ENCODE data around the gene MVB12B. TPM values are rescaled to one million over a fixed set of nuclear protein-coding genes. Genes with fewer than 3 reads are reported as not detected.
"Not testable (repeated sequence)": the region's sequence is repeated elsewhere in the genome, so short reads cannot be mapped to it uniquely, and the experiment has no call there.

Gene MVB12B, protein sequence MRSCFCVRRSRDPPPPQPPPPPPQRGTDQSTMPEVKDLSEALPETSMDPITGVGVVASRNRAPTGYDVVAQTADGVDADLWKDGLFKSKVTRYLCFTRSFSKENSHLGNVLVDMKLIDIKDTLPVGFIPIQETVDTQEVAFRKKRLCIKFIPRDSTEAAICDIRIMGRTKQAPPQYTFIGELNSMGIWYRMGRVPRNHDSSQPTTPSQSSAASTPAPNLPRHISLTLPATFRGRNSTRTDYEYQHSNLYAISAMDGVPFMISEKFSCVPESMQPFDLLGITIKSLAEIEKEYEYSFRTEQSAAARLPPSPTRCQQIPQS
- total RNA-seq (1 to 10 TPM; 6.0 to 6.5 TPM), polyA plus RNA-seq (1 to 10 TPM in 1 of 2 donors, under 1 TPM in 1; 0.30 to 3.7 TPM)

DNA sequence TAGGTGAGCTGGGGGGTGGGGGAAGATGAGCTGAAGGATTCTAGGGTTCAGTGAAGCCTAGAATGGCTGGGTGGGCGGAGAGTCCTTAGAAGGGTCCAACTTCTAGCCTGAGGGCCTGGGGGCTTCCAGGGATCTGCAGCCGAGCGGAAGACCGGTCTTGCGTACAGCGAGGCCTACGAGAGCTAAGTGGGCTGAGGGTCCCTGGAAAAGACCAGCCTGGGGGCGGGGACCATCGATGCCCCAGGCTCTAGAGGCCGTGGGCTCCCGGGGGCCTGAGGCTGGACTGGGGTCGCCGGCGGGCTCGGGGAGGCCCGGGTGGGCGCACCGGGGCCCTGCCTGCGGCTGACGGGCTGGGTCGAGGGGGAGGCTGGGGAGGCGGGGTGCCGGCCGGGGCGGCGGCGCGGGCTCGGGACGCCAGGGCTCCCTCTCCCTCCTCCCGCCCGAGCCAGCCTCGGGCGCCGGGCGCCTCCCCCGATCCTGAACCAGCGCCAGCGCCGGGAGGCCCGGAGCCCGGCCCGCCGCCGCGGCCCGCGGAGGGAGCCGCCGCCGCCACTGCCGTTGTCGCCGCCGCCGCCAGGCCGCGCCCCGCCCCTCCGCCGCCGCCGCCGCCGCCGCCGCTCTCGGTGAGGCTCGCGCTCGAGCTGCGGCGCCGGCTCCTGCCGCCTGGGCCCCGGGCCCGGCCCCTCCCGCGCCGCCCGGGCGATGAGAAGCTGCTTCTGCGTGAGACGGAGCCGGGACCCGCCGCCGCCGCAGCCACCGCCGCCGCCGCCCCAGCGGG lies at the start of gene MVB12B:
TSS of gene MVB12B (plus strand) at position 602 of the 778 bp plus-strand sequence. CDS start at position 703, 101 bp downstream.
- Histone ChIP-seq H3K27me3 (ENCODE audit: insufficient read depth, low read length) (no peaks in the 10 kb centered on the region), H3K27ac (ENCODE audit: low read depth, low read length) (peak within 1 kb of the TSS; percentile 50), H3K4me3 (ENCODE audit: low read length in 2 of 2) (peak within 1 kb of the TSS in 1 of 2 donors; percentile 55), H3K36me3 (ENCODE audit: insufficient read depth, low read length) (no peaks in the 10 kb centered on the region), H3K4me1 (ENCODE audit: insufficient read depth, low read length) (peaks cover 35% of the 10 kb centered on the region), H3K9me3 (ENCODE audit: control insufficient read depth in 1 of 2, low read length in 2 of 2) (no peaks in the 10 kb centered on the region)
- ChIA-PET POLR2A (ENCODE audit: partially characterized antibody) (interaction anchor here (0.9 to 4.2 kb wide), 3 partner anchors 10 to 144 kb away, joined by 3 to 27 read pairs (median 3); no protein-coding TSS in a partner anchor), CTCF (ENCODE audit: partially characterized antibody) (interaction anchor here (0.6 to 2.6 kb wide), 6 partner anchors 10 to 958 kb away, joined by 3 to 18 read pairs (median 6); no protein-coding TSS in a partner anchor)
- Mint-ChIP-seq H3K36me3 (no peaks in the 10 kb centered on the region), H3K27me3 (no peaks in the 10 kb centered on the region), H3K27ac (peak within 1 kb of the TSS; percentile 80 to 94 (median 88)), H3K4me1 (peaks cover 27 to 42% (median 35%) of the 10 kb centered on the region in 4 donors), H3K9me3 (peaks cover 0 to 10% (median 6%) of the 10 kb centered on the region in 8 donors), H3K4me3 (peak within 1 kb of the TSS; percentile 84 to 93 (median 86))
- peak; percentile 59 to 66 (median 61) for DNase-seq
- intact Hi-C loops (cut with micrococcal nuclease), result no loop called here

- Mint-ChIP-seq H3K36me3 (no peaks in the 10 kb centered on the region), H3K4me1 (no peaks in the 10 kb centered on the region), H3K4me3 (no peak overlapping the region), H3K27me3 (peaks cover 7 to 11% of the 10 kb centered on the region in 2 donors), H3K9me3 (peaks cover 0 to 6% (median 3%) of the 10 kb centered on the region in 8 donors), H3K27ac (no peak overlapping the region)
- Histone ChIP-seq H3K27me3 (ENCODE audit: insufficient read depth, low read length) (no peaks in the 10 kb centered on the region), H3K36me3 (ENCODE audit: insufficient read depth, low read length) (no peaks in the 10 kb centered on the region), H3K9me3 (ENCODE audit: control insufficient read depth in 1 of 2, low read length in 2 of 2) (no peaks in the 10 kb centered on the region), H3K4me1 (ENCODE audit: insufficient read depth, low read length) (no peaks in the 10 kb centered on the region), H3K4me3 (ENCODE audit: low read length in 2 of 2) (no peak overlapping the region), H3K27ac (ENCODE audit: low read depth, low read length) (no peak overlapping the region)
- no peak for DNase-seq
- intact Hi-C loops (cut with micrococcal nuclease), result no loop called here
- ChIA-PET CTCF (ENCODE audit: partially characterized antibody) (interaction anchor here (2.1 kb wide), 1 partner anchor 10 kb away, joined by 7 read pairs; no protein-coding TSS in a partner anchor), POLR2A (ENCODE audit: partially characterized antibody) (no interaction called here)
Measured at GRCh38 chr9:126283799-126284465, 42.7 kb upstream of the MVB12B start.

GRCh38 chr9:126285652-126286051 lies 41.0 kb upstream of the MVB12B start:
- H3K4me3 ChIP-seq (ENCODE audit: low read length in 2 of 2); H3K4me1 ChIP-seq (ENCODE audit: insufficient read depth, low read length); H3K27me3 Mint-ChIP-seq; DNase-seq; H3K27ac ChIP-seq (ENCODE audit: low read depth, low read length); intact Hi-C loops (cut with micrococcal nuclease); H3K4me1 Mint-ChIP-seq; H3K27ac Mint-ChIP-seq; H3K9me3 ChIP-seq (ENCODE audit: control insufficient read depth in 1 of 2, low read length in 2 of 2); CTCF ChIA-PET (ENCODE audit: partially characterized antibody); H3K36me3 Mint-ChIP-seq; H3K27me3 ChIP-seq (ENCODE audit: insufficient read depth, low read length); H3K9me3 Mint-ChIP-seq; POLR2A ChIA-PET (ENCODE audit: partially characterized antibody); H3K36me3 ChIP-seq (ENCODE audit: insufficient read depth, low read length); H3K4me3 Mint-ChIP-seq: not testable (repeated sequence)

- no peak overlapping the region for H3K4me3 Mint-ChIP-seq
- H3K9me3 Mint-ChIP-seq, result no peaks in the 10 kb centered on the region
- POLR2A ChIA-PET (ENCODE audit: partially characterized antibody), result no interaction called here
- CTCF ChIA-PET (ENCODE audit: partially characterized antibody), result no interaction called here
- Histone ChIP-seq H3K27ac (ENCODE audit: low read depth, low read length) (no peak overlapping the region), H3K27me3 (ENCODE audit: insufficient read depth, low read length) (no peaks in the 10 kb centered on the region), H3K4me3 (ENCODE audit: low read length in 2 of 2) (no peak overlapping the region), H3K9me3 (ENCODE audit: control insufficient read depth in 1 of 2, low read length in 2 of 2) (no peaks in the 10 kb centered on the region), H3K4me1 (ENCODE audit: insufficient read depth, low read length) (no peaks in the 10 kb centered on the region), H3K36me3 (ENCODE audit: insufficient read depth, low read length) (no peaks in the 10 kb centered on the region)
- no peaks in the 10 kb centered on the region for H3K36me3 Mint-ChIP-seq
- intact Hi-C loops (cut with micrococcal nuclease), result no loop called here
- H3K27ac Mint-ChIP-seq, result no peak overlapping the region
- H3K4me1 Mint-ChIP-seq, result no peaks in the 10 kb centered on the region
- H3K27me3 Mint-ChIP-seq, result peaks cover 0 to 7% of the 10 kb centered on the region in 2 donors
- no peak for DNase-seq
Measured at GRCh38 chr9:126287166-126287866, 39.3 kb upstream of the MVB12B start.

DNA sequence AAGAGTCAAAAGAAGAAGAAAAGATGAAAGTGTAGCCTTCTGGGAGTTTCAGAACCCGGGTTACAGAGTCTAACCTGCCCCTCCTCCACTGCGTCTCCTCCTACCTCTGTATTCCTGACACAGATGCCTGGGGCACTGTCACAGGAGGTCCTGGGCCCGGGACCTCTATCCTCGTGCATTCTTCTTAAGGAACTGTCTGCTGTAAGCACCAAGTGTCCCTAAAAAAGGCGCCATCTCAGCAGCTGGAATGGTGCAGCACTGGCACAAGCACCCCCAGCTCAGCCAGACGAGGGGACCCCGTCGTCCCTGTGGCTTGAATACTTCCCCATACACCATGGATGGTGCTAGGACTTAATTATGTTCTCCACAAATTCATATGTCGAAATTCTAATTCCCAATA lies 35.8 kb upstream of the MVB12B start:
- H3K9me3 ChIP-seq (ENCODE audit: control insufficient read depth in 1 of 2, low read length in 2 of 2), result no peaks in the 10 kb centered on the region
- H3K27me3 Mint-ChIP-seq, result peaks cover 5 to 9% of the 10 kb centered on the region in 2 donors
- ChIA-PET CTCF (ENCODE audit: partially characterized antibody) (interaction anchor here (1.2 to 1.6 kb wide), 2 partner anchors 108 to 267 kb away, joined by 3 to 4 read pairs; no protein-coding TSS in a partner anchor), POLR2A (ENCODE audit: partially characterized antibody) (no interaction called here)
- H3K27ac ChIP-seq (ENCODE audit: low read depth, low read length), result no peak overlapping the region
- no peaks in the 10 kb centered on the region for H3K36me3 Mint-ChIP-seq
- H3K27me3 ChIP-seq (ENCODE audit: insufficient read depth, low read length), result no peaks in the 10 kb centered on the region
- no peak overlapping the region for H3K4me3 Mint-ChIP-seq
- no peaks in the 10 kb centered on the region for H3K4me1 Mint-ChIP-seq
- no peaks in the 10 kb centered on the region for H3K4me1 ChIP-seq (ENCODE audit: insufficient read depth, low read length)
- H3K9me3 Mint-ChIP-seq, result no peaks in the 10 kb centered on the region
- no peak overlapping the region for H3K4me3 ChIP-seq (ENCODE audit: low read length in 2 of 2)
- intact Hi-C loops (cut with micrococcal nuclease), result no loop called here
- no peaks in the 10 kb centered on the region for H3K36me3 ChIP-seq (ENCODE audit: insufficient read depth, low read length)
- no peak overlapping the region for H3K27ac Mint-ChIP-seq
- no peak for DNase-seq

DNA sequence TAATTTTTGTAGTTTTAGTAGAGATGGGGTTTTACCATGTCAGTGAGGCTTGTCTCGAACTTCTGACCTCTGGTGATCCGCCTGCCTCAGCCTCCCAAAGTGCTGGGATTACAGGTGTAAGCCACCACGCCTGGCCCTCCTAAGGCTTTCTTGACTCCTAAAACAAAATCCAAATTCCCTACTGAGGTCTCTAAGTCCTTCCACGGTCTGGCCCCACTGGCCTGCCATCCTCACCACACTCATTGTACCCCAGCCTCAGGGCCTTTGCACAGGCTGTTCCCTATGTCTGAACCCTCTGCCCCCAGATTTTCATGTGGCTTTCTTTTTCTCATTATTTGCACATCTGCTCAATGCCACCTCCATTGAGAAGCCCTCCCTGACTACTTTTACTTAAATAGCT lies 34.7 kb upstream of the MVB12B start:
- Mint-ChIP-seq H3K9me3 (no peaks in the 10 kb centered on the region), H3K36me3 (no peaks in the 10 kb centered on the region), H3K4me3 (no peak overlapping the region), H3K27ac (no peak overlapping the region), H3K27me3 (peaks cover 9% of the 10 kb centered on the region in 2 donors), H3K4me1 (no peaks in the 10 kb centered on the region)
- H3K9me3 ChIP-seq (ENCODE audit: control insufficient read depth in 1 of 2, low read length in 2 of 2), result no peaks in the 10 kb centered on the region
- no peaks in the 10 kb centered on the region for H3K27me3 ChIP-seq (ENCODE audit: insufficient read depth, low read length)
- H3K36me3 ChIP-seq (ENCODE audit: insufficient read depth, low read length), result no peaks in the 10 kb centered on the region
- no peak overlapping the region for H3K27ac ChIP-seq (ENCODE audit: low read depth, low read length)
- intact Hi-C loops (cut with micrococcal nuclease), result no loop called here
- H3K4me1 ChIP-seq (ENCODE audit: insufficient read depth, low read length), result no peaks in the 10 kb centered on the region
- POLR2A ChIA-PET (ENCODE audit: partially characterized antibody), result no interaction called here
- CTCF ChIA-PET (ENCODE audit: partially characterized antibody), result no interaction called here
- no peak overlapping the region for H3K4me3 ChIP-seq (ENCODE audit: low read length in 2 of 2)
- DNase-seq, result no peak
